ENCODE data around the gene LGALSL.

The LGALSL gene

DNA sequence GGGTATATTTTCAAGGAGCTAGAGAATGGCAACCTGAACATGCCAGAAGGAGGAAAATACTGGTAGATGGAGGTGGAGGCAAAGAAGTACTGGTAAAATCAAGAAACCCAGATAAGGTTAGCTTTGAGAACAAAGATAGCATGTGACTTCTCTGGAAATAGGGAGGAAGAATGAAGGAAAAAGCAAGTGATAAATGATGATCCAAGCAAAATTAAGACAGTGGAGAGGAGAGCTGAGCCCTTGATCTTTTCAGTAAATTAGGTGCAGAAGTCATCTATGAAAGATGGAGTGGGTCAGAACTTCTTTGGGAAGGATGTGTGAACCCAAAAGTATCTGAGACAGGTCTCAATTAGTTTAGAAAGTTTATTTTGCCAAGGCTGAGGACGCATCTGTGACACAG lies 44.5 kb downstream of the LGALSL start:
- H3K4me3 ChIP-seq (ENCODE audit: low read depth, low read length) = no peak overlapping the region
- TF ChIP-seq, protein P1, sequence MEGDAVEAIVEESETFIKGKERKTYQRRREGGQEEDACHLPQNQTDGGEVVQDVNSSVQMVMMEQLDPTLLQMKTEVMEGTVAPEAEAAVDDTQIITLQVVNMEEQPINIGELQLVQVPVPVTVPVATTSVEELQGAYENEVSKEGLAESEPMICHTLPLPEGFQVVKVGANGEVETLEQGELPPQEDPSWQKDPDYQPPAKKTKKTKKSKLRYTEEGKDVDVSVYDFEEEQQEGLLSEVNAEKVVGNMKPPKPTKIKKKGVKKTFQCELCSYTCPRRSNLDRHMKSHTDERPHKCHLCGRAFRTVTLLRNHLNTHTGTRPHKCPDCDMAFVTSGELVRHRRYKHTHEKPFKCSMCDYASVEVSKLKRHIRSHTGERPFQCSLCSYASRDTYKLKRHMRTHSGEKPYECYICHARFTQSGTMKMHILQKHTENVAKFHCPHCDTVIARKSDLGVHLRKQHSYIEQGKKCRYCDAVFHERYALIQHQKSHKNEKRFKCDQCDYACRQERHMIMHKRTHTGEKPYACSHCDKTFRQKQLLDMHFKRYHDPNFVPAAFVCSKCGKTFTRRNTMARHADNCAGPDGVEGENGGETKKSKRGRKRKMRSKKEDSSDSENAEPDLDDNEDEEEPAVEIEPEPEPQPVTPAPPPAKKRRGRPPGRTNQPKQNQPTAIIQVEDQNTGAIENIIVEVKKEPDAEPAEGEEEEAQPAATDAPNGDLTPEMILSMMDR (IDR thresholded peaks at IDR 0.05; ENCODE audit: low read depth, low read length) = no peak
- DNase-seq (ENCODE audit: low read depth, low spot score) = no peak
- in situ Hi-C loops (cut with HindIII; ENCODE audit: low sequenced_read_pairs) = no loop called here

DNA sequence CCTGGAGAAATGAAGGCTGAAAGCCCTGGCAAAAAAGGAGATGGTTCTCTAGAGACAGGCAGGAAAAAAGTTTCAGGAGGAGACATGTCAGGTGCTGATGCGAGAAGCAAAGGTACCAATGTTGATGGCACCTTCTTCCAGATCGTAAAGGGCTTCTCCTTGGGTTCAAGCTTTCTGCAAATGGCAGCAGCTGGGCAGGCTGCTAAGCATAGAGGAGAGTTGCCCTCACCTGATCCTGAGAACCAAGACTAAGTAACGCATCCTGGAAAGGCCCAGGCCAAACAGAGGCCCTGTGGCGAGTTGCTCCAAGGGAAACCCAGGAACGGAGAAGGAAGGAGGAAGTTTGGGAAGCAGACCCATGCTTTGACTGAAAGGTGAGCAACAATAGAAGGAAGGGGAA lies 46.6 kb downstream of the LGALSL start:
- in situ Hi-C loops (cut with HindIII; ENCODE audit: low sequenced_read_pairs) = no loop called here
- no peak for DNase-seq (ENCODE audit: low read depth, low spot score)
- TF ChIP-seq, protein P1 (IDR thresholded peaks at IDR 0.05; ENCODE audit: low read depth, low read length) = no peak
- H3K4me3 ChIP-seq (ENCODE audit: low read depth, low read length) = no peak overlapping the region

DNA sequence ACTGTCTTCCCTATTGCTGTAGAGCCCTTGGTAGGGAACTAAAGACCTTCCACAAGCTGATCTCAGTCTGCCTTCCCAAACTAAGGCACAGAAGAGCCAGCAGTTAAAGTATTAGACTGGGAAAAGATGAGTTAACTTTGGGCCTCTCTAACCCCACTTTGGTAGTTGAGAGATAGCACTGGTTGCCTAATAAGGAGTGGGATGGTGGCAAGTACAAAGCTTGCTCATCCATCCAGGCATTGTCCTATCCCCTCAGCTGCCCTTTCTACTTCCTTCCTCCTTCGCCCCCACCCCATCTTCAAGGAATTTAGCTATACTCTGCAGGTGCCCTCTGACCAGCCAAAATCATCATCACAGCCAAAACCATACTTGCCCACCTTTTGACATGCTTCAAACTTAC lies 48.0 kb downstream of the LGALSL start:
- in situ Hi-C loops (cut with HindIII; ENCODE audit: low sequenced_read_pairs) = no loop called here
- no peak for DNase-seq (ENCODE audit: low read depth, low spot score)
- TF ChIP-seq, protein P1 (IDR thresholded peaks at IDR 0.05; ENCODE audit: low read depth, low read length) = no peak
- no peak overlapping the region for H3K4me3 ChIP-seq (ENCODE audit: low read depth, low read length)

DNA sequence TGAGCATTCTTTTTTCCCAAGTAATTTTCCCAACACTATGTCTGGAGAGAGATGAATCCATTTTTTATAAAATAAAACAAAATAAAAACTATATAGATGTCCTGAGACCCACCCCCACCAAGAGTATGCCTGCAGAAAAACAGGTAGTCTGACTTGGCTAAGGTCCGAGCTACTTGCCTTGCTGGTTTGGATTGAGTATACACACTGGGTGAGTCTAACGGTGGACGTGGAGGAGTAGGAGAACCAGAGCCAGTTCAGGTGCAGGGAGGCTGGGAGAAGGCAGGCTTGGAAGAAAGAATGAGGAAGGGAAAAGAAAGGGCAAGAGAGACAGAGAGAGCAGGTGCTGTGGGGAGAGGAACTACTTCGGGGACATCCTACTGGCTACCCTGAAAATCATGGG lies 48.9 kb downstream of the LGALSL start:
- H3K4me3 ChIP-seq (ENCODE audit: low read depth, low read length) = no peak overlapping the region
- DNase-seq (ENCODE audit: low read depth, low spot score) = no peak
- in situ Hi-C loops (cut with HindIII; ENCODE audit: low sequenced_read_pairs) = no loop called here
- TF ChIP-seq, protein P1 (IDR thresholded peaks at IDR 0.05; ENCODE audit: low read depth, low read length) = no peak

DNA sequence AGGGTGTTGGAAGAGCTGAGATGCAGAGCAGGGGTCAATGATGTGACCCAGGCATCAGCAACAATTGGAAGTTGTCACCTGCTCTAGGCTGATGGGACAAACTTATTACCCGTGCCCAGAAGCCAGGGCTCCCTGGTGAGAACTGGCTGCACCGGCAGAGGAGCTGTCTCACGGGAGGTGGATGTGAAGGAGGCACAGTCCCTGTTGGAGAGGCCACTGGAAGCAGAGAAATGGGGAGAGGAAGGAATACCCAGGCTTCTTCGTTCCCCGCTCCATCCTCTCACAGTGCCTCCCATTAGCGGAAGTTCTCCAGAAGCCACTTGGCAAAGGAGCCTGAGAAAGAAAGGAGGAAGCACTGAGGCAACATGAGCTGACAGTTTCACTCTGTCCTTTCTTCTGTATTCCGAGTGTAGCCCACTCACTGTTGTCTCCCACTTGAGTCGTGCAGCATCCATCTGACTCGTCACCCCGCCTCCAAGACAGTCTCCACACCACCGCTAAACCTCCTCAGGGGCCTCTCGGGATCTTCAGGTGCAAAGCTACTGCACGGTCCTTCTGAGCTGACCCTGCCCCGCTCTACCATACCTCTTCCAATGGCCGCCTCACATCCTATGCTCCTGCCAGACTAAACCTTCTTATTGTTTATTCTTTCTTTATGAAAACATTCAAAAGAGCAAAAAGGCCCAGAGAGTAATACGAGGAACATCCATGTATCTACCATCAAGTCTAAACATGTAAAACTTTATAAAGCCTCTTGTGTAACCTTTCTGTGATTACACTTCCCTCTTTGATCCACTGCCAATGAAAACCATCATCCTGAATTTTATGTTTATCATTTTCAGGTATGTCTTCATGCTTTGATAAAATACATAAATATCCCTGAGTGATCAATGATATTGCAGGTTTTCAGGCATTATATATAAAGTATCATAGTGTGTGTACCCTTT lies 51.1 kb downstream of the LGALSL start:
- DNase-seq (ENCODE audit: low read depth, low spot score) = no peak
- no peak overlapping the region for H3K4me3 ChIP-seq (ENCODE audit: low read depth, low read length)
- in situ Hi-C loops (cut with HindIII; ENCODE audit: low sequenced_read_pairs) = no loop called here
- TF ChIP-seq, protein P1 (IDR thresholded peaks at IDR 0.05; ENCODE audit: low read depth, low read length) = no peak

DNA sequence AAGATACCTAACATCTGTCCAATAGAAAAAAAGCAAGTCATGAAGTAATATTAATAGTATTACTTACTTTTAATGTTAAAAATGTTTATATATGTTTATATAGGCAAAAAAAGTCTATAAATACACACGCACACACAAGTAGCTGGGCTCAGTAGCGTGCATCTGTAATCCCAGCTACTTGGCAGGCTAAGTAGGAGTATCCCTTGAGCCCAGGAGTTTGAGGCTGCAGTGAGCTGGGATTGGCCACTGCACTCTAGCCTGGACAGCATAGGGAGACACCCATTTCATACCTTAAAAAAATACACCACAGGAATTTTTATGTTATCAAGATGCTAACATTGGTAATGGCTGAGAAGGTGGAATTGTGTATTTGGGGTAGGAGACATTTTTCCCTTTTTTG lies 52.7 kb downstream of the LGALSL start:
- H3K4me3 ChIP-seq (ENCODE audit: low read depth, low read length) = no peak overlapping the region
- TF ChIP-seq, protein P1 (IDR thresholded peaks at IDR 0.05; ENCODE audit: low read depth, low read length) = no peak
- DNase-seq (ENCODE audit: low read depth, low spot score) = no peak
- in situ Hi-C loops (cut with HindIII; ENCODE audit: low sequenced_read_pairs) = no loop called here

All from astrocyte of the spinal cord (primary cell).